GM04504 (cell line): Measurements from ENCODE around the gene PEX7.
"Not testable (repeated sequence)": the region's sequence is repeated elsewhere in the genome, so short reads cannot be mapped to it uniquely, and the experiment has no call there.

Experiments used
- DNase-seq: peaks from one replicate; pipeline ENCODE4 v3.0.0-alpha.2; 2012; ENCODE audit warnings: low read depth

Gene PEX7

GRCh38 chr6:136895901-136896300 is 73.5 kb downstream of the PEX7 start:
- DNase-seq = no peak

GRCh38 chr6:136897071-136897470 is 74.7 kb downstream of the PEX7 start:
- no peak for DNase-seq

GRCh38 chr6:136901212-136901784 is 78.9 kb downstream of the PEX7 start:
- DNase-seq = no peak

GRCh38 chr6:136904477-136904876 is 82.1 kb downstream of the PEX7 start:
- DNase-seq = not testable (repeated sequence)

GRCh38 chr6:136914947-136915346 is 92.6 kb downstream of the PEX7 start:
- DNase-seq = no peak

GRCh38 chr6:136918706-136919105 is 96.3 kb downstream of the PEX7 start:
- DNase-seq = no peak

GRCh38 chr6:136920216-136920615 is 97.8 kb downstream of the PEX7 start:
- DNase-seq = no peak

- no peak for DNase-seq
These were observed 98.4 kb downstream of the PEX7 start for GRCh38 chr6:136920671-136921380.

- DNase-seq = no peak
These were observed 99.1 kb downstream of the PEX7 start for GRCh38 chr6:136921381-136921935.

- no peak for DNase-seq
These were observed 99.7 kb downstream of the PEX7 start, which contains the start of gene SLC35D3 for GRCh38 chr6:136921936-136922684. TSS of gene SLC35D3 (plus strand) at chr6:136922301. CDS start at chr6:136922429, 128 bp downstream.

GRCh38 chr6:136922685-136923006 is 100.3 kb downstream of the PEX7 start:
- DNase-seq = no peak

GRCh38 chr6:136923116-136923953 is 100.9 kb downstream of the PEX7 start:
- DNase-seq = no peak

- DNase-seq = no peak
These were observed 101.7 kb downstream of the PEX7 start for GRCh38 chr6:136923954-136924673.

GRCh38 chr6:136926383-136926782 is 104.0 kb downstream of the PEX7 start:
- no peak for DNase-seq

- DNase-seq = no peak
These were observed 104.9 kb downstream of the PEX7 start for GRCh38 chr6:136927292-136927691.

GRCh38 chr6:136930528-136930927 is 108.1 kb downstream of the PEX7 start:
- DNase-seq = no peak

- no peak for DNase-seq
These were observed 110.2 kb downstream of the PEX7 start for GRCh38 chr6:136932599-136932998.

GRCh38 chr6:136945072-136945471 is 122.7 kb downstream of the PEX7 start:
- DNase-seq = no peak

- no peak for DNase-seq
These were observed 123.3 kb downstream of the PEX7 start for GRCh38 chr6:136945711-136946121.

GRCh38 chr6:136947037-136947436 is 124.6 kb downstream of the PEX7 start:
- DNase-seq = no peak

- not testable (repeated sequence) for DNase-seq
These were observed 127.6 kb downstream of the PEX7 start for GRCh38 chr6:136949957-136950356.
